Measurements from ENCODE around the gene NKIRAS2.
A peak's percentile ranks its signal among the peaks of the same experiment; 100 is the strongest.
"Not testable (repeated sequence)": the region's sequence is repeated elsewhere in the genome, so short reads cannot be mapped to it uniquely, and the experiment has no call there.

Gene NKIRAS2

DNA sequence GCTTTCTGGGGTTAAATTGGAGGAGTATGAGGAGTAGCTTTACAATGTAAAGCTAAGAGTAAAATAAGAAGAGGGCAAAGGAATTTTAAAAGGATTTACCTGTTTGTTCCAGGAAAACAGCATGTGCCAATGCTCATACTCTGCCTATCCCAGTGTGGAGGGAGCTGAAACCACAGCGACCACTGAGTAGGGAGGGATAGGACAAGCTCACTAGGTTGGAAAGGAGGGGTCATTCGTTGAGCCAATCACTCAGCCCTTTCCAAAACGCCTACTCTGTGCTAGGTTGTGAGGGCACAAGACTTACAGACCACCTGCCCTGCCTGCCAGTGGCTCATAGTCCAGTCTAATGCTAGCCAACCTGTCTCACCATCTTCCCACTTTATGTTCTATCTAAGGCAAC is 1.6 kb upstream of the NKIRAS2 start:
- Histone ChIP-seq H3K9me3 (ENCODE audit: control insufficient read depth, insufficient read depth, low read length) (no peaks in the 10 kb centered on the region), H3K36me3 (ENCODE audit: control insufficient read depth, insufficient read depth, low read length) (peaks cover 11% of the 10 kb centered on the region), H3K9ac (ENCODE audit: low read depth, low read length) (peak overlapping the region; percentile 98), H3K27me3 (ENCODE audit: control insufficient read depth, insufficient read depth, low read length) (no peaks in the 10 kb centered on the region), H3K4me3 (ENCODE audit: low read depth, low read length) (peak overlapping the region; percentile 94), H3K4me1 (ENCODE audit: control insufficient read depth, insufficient read depth, low read length) (peaks cover 5% of the 10 kb centered on the region)

DNA sequence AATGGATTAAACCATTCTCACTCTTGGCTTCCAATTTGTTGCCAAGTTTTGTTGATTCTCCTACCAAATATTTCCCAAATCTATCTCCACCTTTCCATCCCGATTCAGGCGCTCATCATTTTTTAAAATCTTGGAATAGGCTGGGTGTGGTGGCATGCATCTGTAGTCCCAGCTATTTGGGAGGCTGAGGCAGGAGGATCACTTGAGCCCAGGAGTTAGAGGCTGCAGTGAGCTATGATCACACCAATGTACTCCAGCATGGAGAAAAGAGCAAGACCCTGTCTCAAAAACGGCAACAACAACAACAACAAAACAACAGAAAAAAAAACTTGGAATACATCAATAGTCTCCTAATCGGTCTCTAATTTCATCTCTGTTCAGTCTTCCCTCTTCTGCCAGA is 902 bp upstream of the NKIRAS2 start:
- no peaks in the 10 kb centered on the region for H3K27me3 ChIP-seq (ENCODE audit: control insufficient read depth, insufficient read depth, low read length)
- H3K9ac ChIP-seq (ENCODE audit: low read depth, low read length), result no peak overlapping the region
- peaks cover 17% of the 10 kb centered on the region for H3K36me3 ChIP-seq (ENCODE audit: control insufficient read depth, insufficient read depth, low read length)
- H3K4me3 ChIP-seq (ENCODE audit: low read depth, low read length), result no peak overlapping the region
- peaks cover 3% of the 10 kb centered on the region for H3K4me1 ChIP-seq (ENCODE audit: control insufficient read depth, insufficient read depth, low read length)
- no peaks in the 10 kb centered on the region for H3K9me3 ChIP-seq (ENCODE audit: control insufficient read depth, insufficient read depth, low read length)

- not testable (repeated sequence) for H3K9ac ChIP-seq (ENCODE audit: low read depth, low read length); H3K4me1 ChIP-seq (ENCODE audit: control insufficient read depth, insufficient read depth, low read length); H3K27me3 ChIP-seq (ENCODE audit: control insufficient read depth, insufficient read depth, low read length); H3K9me3 ChIP-seq (ENCODE audit: control insufficient read depth, insufficient read depth, low read length)
- H3K4me3 ChIP-seq (ENCODE audit: low read depth, low read length), result peak overlapping the region; percentile 90
- H3K36me3 ChIP-seq (ENCODE audit: control insufficient read depth, insufficient read depth, low read length), result peaks cover 24% of the 10 kb centered on the region
Measured at GRCh38 chr17:42020845-42021244, 955 bp downstream of the NKIRAS2 start.

DNA sequence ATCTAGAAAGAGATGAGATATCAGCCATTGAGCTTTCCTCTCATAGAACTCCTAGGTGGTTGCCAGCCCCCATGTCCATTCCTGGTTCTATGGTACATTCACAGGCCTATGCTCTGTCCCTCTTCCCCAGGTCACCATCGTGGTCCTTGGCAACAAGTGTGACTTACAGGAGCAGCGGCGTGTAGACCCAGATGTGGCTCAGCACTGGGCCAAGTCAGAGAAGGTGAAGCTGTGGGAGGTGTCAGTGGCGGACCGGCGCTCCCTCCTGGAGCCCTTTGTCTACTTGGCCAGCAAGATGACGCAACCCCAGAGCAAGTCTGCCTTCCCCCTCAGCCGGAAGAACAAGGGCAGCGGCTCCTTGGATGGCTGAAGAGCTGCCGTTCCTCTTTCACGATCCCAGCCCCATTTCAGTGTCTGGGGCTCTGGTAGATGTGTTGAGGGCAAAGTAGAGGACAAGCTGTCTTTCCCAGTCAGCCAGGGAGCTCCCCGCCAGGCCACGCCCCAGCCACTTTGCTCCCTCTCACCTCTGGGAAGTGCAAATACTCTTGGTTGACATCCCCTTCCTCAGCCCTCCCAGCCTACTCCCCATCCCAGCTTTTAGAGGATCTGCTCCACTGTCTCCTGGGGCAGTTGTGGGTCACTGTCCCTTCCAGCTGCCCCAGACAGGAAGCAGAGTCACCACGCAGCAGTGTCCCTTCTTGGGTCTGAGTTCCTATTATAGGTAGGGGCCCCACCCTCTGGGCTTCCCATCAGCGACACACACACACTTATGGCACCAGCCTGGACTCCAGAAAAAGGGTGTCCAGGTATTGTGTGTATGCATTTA is 3.8 kb downstream of the NKIRAS2 start:
- Histone ChIP-seq H3K27me3 (ENCODE audit: control insufficient read depth, insufficient read depth, low read length) (no peaks in the 10 kb centered on the region), H3K4me3 (ENCODE audit: low read depth, low read length) (no peak overlapping the region), H3K9me3 (ENCODE audit: control insufficient read depth, insufficient read depth, low read length) (no peaks in the 10 kb centered on the region), H3K36me3 (ENCODE audit: control insufficient read depth, insufficient read depth, low read length) (peaks cover 24% of the 10 kb centered on the region), H3K4me1 (ENCODE audit: control insufficient read depth, insufficient read depth, low read length) (peaks cover 7% of the 10 kb centered on the region), H3K9ac (ENCODE audit: low read depth, low read length) (no peak overlapping the region)

DNA sequence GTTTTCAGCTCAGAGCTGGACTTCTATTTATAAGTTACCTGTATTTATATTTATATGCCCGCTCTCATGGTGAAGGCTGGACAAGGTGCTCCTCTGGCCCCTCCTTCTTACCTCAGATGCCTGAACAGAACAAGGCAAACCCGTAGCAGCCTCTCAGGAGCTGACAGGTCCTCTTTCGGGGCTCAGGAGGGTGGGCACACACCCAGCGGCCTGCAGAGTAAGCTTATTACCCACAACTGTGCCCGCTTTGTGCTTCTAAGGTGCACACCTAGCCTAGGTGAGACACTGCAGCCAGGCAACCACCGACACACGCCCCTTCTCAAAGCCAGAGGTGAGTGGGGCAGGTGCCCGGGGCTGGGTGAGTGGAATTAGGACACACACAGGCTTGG is 5.3 kb downstream of the NKIRAS2 start:
- no peak overlapping the region for H3K9ac ChIP-seq (ENCODE audit: low read depth, low read length)
- H3K4me1 ChIP-seq (ENCODE audit: control insufficient read depth, insufficient read depth, low read length), result peaks cover 7% of the 10 kb centered on the region
- no peak overlapping the region for H3K4me3 ChIP-seq (ENCODE audit: low read depth, low read length)
- no peaks in the 10 kb centered on the region for H3K9me3 ChIP-seq (ENCODE audit: control insufficient read depth, insufficient read depth, low read length)
- H3K36me3 ChIP-seq (ENCODE audit: control insufficient read depth, insufficient read depth, low read length), result peaks cover 24% of the 10 kb centered on the region
- no peaks in the 10 kb centered on the region for H3K27me3 ChIP-seq (ENCODE audit: control insufficient read depth, insufficient read depth, low read length)

DNA sequence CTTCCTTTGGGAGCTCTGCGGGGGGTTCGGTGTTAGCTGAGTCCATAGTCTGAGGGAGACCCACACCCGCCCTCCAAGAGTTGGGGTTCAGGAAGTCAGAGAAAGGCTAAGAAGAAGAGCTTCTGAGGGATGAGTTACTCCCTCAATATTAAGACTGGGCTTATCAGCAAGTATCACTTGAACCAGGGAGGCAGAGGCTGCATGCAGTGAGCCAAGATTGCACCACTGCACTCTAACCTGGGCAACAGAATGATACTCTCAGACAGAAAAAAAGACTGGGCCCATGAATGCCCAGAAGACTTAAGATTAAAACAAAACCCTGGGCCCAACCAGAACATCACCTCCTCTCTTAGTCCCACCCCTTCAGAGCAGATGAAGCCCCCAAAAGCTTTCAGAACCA is 6.0 kb downstream of the NKIRAS2 start:
- no peak overlapping the region for H3K4me3 ChIP-seq (ENCODE audit: low read depth, low read length)
- H3K9ac ChIP-seq (ENCODE audit: low read depth, low read length), result no peak overlapping the region
- peaks cover 24% of the 10 kb centered on the region for H3K36me3 ChIP-seq (ENCODE audit: control insufficient read depth, insufficient read depth, low read length)
- H3K4me1 ChIP-seq (ENCODE audit: control insufficient read depth, insufficient read depth, low read length), result peaks cover 7% of the 10 kb centered on the region
- H3K9me3 ChIP-seq (ENCODE audit: control insufficient read depth, insufficient read depth, low read length), result no peaks in the 10 kb centered on the region
- H3K27me3 ChIP-seq (ENCODE audit: control insufficient read depth, insufficient read depth, low read length), result no peaks in the 10 kb centered on the region

GRCh38 chr17:42026857-42027589 is 7.1 kb downstream of the NKIRAS2 start:
- no peaks in the 10 kb centered on the region for H3K27me3 ChIP-seq (ENCODE audit: control insufficient read depth, insufficient read depth, low read length)
- H3K36me3 ChIP-seq (ENCODE audit: control insufficient read depth, insufficient read depth, low read length), result peaks cover 24% of the 10 kb centered on the region
- H3K4me1 ChIP-seq (ENCODE audit: control insufficient read depth, insufficient read depth, low read length), result peaks cover 7% of the 10 kb centered on the region
- H3K9ac ChIP-seq (ENCODE audit: low read depth, low read length), result peak overlapping the region; percentile 60
- no peaks in the 10 kb centered on the region for H3K9me3 ChIP-seq (ENCODE audit: control insufficient read depth, insufficient read depth, low read length)
- no peak overlapping the region for H3K4me3 ChIP-seq (ENCODE audit: low read depth, low read length)

DNA sequence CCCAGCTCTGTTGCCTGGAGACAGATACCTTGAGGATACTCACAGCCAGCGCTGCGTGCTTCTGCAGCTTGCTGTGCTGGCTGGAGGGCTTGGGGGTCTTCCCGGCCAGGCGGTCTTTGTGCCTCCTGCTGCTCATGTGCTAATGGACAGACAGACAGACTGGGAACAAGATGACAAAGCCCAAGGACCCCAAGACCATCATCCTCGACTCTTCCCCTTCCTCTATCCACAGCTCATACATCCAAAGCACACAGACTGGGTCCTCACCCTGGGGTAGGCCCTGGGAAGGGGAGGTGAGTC is 7.7 kb downstream of the NKIRAS2 start:
- peaks cover 7% of the 10 kb centered on the region for H3K4me1 ChIP-seq (ENCODE audit: control insufficient read depth, insufficient read depth, low read length)

GRCh38 chr17:42027961-42028790 is 8.3 kb downstream of the NKIRAS2 start:
- no peak overlapping the region for H3K9ac ChIP-seq (ENCODE audit: low read depth, low read length)
- no peaks in the 10 kb centered on the region for H3K9me3 ChIP-seq (ENCODE audit: control insufficient read depth, insufficient read depth, low read length)
- no peak overlapping the region for H3K4me3 ChIP-seq (ENCODE audit: low read depth, low read length)
- no peaks in the 10 kb centered on the region for H3K27me3 ChIP-seq (ENCODE audit: control insufficient read depth, insufficient read depth, low read length)
- H3K36me3 ChIP-seq (ENCODE audit: control insufficient read depth, insufficient read depth, low read length), result peaks cover 15% of the 10 kb centered on the region
- H3K4me1 ChIP-seq (ENCODE audit: control insufficient read depth, insufficient read depth, low read length), result peaks cover 7% of the 10 kb centered on the region

More for the DNA sequence above, 7.7 kb downstream of the NKIRAS2 start:
- H3K36me3 ChIP-seq (ENCODE audit: control insufficient read depth, insufficient read depth, low read length), result peaks cover 19% of the 10 kb centered on the region
- no peaks in the 10 kb centered on the region for H3K9me3 ChIP-seq (ENCODE audit: control insufficient read depth, insufficient read depth, low read length)
- H3K9ac ChIP-seq (ENCODE audit: low read depth, low read length), result no peak overlapping the region
- H3K27me3 ChIP-seq (ENCODE audit: control insufficient read depth, insufficient read depth, low read length), result no peaks in the 10 kb centered on the region
- no peak overlapping the region for H3K4me3 ChIP-seq (ENCODE audit: low read depth, low read length)

DNA sequence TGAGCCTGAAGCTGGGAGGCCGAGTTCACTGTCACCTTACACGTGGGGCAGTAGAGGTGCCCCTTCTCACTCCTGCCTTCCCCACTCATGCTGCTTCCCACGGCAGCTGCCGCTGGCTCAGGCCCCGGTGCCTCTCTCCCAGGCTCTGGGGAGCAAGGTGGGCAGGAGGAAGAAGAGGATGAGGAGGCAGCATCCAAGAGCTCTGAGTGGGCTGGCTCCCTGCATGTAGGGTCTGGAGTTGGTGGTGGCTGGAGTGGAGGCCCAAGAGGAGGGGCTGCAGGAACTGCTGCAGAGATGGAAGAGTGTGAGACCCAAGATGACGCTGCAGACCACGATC is 8.9 kb downstream of the NKIRAS2 start:
- Histone ChIP-seq H3K4me1 (ENCODE audit: control insufficient read depth, insufficient read depth, low read length) (peaks cover 7% of the 10 kb centered on the region), H3K9me3 (ENCODE audit: control insufficient read depth, insufficient read depth, low read length) (no peaks in the 10 kb centered on the region), H3K4me3 (ENCODE audit: low read depth, low read length) (no peak overlapping the region), H3K9ac (ENCODE audit: low read depth, low read length) (no peak overlapping the region), H3K36me3 (ENCODE audit: control insufficient read depth, insufficient read depth, low read length) (peaks cover 9% of the 10 kb centered on the region), H3K27me3 (ENCODE audit: control insufficient read depth, insufficient read depth, low read length) (no peaks in the 10 kb centered on the region)

DNA sequence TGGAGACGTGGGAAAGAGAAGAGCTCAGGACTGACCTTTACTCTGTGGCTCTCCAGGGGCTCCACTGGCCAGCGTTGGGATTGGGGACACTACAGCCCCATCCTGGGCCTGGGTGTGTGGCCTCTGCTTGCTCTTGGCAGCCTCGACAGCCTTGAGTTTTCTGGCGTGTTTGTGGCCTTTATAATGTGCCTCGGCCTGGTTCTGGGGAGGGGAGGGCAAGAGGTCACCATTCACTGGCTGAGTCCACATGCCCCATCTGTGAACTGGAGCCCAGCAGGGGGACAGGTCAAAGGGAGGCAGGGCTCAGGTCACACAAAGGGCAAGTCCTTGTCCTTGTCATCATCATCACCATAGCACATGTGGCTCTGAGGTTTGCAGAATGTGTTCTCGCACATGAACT is 11.7 kb downstream of the NKIRAS2 start:
- H3K4me3 ChIP-seq (ENCODE audit: low read depth, low read length), result no peak overlapping the region
- H3K4me1 ChIP-seq (ENCODE audit: control insufficient read depth, insufficient read depth, low read length), result peaks cover 4% of the 10 kb centered on the region
- no peaks in the 10 kb centered on the region for H3K36me3 ChIP-seq (ENCODE audit: control insufficient read depth, insufficient read depth, low read length)
- H3K27me3 ChIP-seq (ENCODE audit: control insufficient read depth, insufficient read depth, low read length), result no peaks in the 10 kb centered on the region
- H3K9ac ChIP-seq (ENCODE audit: low read depth, low read length), result no peak overlapping the region
- H3K9me3 ChIP-seq (ENCODE audit: control insufficient read depth, insufficient read depth, low read length), result no peaks in the 10 kb centered on the region
